ENCODE data around the gene LGALS7B. TPM values are rescaled to one million over a fixed set of nuclear protein-coding genes. Genes with fewer than 3 reads are reported as not detected.

The LGALS7B gene
- 0.97 TPM in 1 of 2 replicates, not detected in the other for total RNA-seq

GRCh38 chr19:38788478-38789243, at the start of gene LGALS7B:
TSS of gene LGALS7B (plus strand) at chr19:38789200. CDS start at chr19:38789227, 27 bp downstream.

GRCh38 chr19:38744298-38744681, 44.7 kb upstream of the LGALS7B start, which contains the start of gene CAPN12:
TSS of gene CAPN12 (minus strand) at chr19:38744474. CDS start at chr19:38744165, 309 bp downstream.

GRCh38 chr19:38773469-38774177, 15.4 kb upstream of the LGALS7B start, which contains the start of gene LGALS7:
TSS of gene LGALS7 (minus strand) at chr19:38773517. CDS start at chr19:38773492, 25 bp downstream.

GRCh38 chr19:38812841-38813320, 23.9 kb downstream of the LGALS7B start, which contains the start of gene LGALS4:
TSS of gene LGALS4 (minus strand) at chr19:38812945. CDS start at chr19:38812886, 59 bp downstream.

Small RNA genes lying within 50 kb of the gene (small RNA-seq; reads per million reads assigned to genes)
- not detected for gene RNU6-140P

Other genes with a start within 250 kb of the LGALS7B start
- gene MAP4K1, start 171.2 kb upstream of the LGALS7B start, total RNA-seq = not detected in 2 replicates
- gene EIF3K, start 170.0 kb upstream of the LGALS7B start, total RNA-seq = 279 and 398 TPM in 2 replicates
- gene ACTN4, start 141.6 kb upstream of the LGALS7B start, total RNA-seq = 644 and 959 TPM in 2 replicates
- gene CAPN12, start 44.7 kb upstream of the LGALS7B start, total RNA-seq = 0.24 and 0.65 TPM in 2 replicates
- gene LGALS7, start 15.7 kb upstream of the LGALS7B start, total RNA-seq = not detected in 2 replicates
- not detected in 2 replicates for gene LGALS4, start 23.7 kb downstream of the LGALS7B start, total RNA-seq
- 61.2 and 70.1 TPM in 2 replicates for gene ECH1, start 42.6 kb downstream of the LGALS7B start, total RNA-seq
- gene HNRNPL, start 60.8 kb downstream of the LGALS7B start, total RNA-seq = 232 and 246 TPM in 2 replicates
- 1.9 and 2.6 TPM in 2 replicates for gene RINL, start 89.1 kb downstream of the LGALS7B start, total RNA-seq
- 64.1 and 65.9 TPM in 2 replicates for gene SIRT2, start 110.4 kb downstream of the LGALS7B start, total RNA-seq
- 8.1 and 9.9 TPM in 2 replicates for gene NFKBIB, start 110.8 kb downstream of the LGALS7B start, total RNA-seq
- not detected in 2 replicates for gene CCER2, start 123.0 kb downstream of the LGALS7B start, total RNA-seq
- 26.0 and 35.8 TPM in 2 replicates for gene SARS2, start 141.6 kb downstream of the LGALS7B start, total RNA-seq
- 15.7 and 18.1 TPM in 2 replicates for gene MRPS12, start 141.7 kb downstream of the LGALS7B start, total RNA-seq
- gene FBXO17, start 186.5 kb downstream of the LGALS7B start, total RNA-seq = 28.4 and 34.6 TPM in 2 replicates
- gene FBXO27, start 243.3 kb downstream of the LGALS7B start, total RNA-seq = 2.8 and 3.4 TPM in 2 replicates